GM12873 (cell line): ENCODE measurements around the gene TCN1.

ENCODE experiments used
- TF ChIP-seq, protein P1 (sequence below): IDR thresholded peaks from 2 replicates; pipeline ENCODE4 v1.5.1; 2012; ENCODE audit warnings: low read depth, mild to moderate bottlenecking, moderate library complexity, low read length, control low read depth; ENCODE audit not compliant: insufficient read depth; ENCODE audit errors: missing control alignments

TCN1 gene

DNA sequence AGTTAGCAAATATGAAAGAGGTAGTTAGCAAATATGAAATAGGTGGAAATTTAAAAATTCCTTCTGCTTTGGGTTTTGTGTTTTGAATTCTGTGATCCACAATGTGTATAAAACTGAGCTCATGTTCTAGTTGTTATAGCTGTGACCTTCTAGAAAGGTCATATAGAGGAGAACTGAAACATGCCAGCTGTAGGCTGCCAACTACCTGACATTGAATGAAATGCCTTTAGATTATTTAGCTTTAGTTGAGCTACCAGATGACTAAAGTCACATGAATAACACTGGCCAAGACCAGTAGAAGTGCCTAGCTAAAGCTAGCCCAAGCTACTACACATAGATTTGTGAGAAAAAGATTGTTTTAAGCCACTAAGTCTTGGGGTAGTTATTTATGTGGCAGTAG is 5.8 kb upstream of the TCN1 start:
- TF ChIP-seq, protein P1, sequence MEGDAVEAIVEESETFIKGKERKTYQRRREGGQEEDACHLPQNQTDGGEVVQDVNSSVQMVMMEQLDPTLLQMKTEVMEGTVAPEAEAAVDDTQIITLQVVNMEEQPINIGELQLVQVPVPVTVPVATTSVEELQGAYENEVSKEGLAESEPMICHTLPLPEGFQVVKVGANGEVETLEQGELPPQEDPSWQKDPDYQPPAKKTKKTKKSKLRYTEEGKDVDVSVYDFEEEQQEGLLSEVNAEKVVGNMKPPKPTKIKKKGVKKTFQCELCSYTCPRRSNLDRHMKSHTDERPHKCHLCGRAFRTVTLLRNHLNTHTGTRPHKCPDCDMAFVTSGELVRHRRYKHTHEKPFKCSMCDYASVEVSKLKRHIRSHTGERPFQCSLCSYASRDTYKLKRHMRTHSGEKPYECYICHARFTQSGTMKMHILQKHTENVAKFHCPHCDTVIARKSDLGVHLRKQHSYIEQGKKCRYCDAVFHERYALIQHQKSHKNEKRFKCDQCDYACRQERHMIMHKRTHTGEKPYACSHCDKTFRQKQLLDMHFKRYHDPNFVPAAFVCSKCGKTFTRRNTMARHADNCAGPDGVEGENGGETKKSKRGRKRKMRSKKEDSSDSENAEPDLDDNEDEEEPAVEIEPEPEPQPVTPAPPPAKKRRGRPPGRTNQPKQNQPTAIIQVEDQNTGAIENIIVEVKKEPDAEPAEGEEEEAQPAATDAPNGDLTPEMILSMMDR = no peak

DNA sequence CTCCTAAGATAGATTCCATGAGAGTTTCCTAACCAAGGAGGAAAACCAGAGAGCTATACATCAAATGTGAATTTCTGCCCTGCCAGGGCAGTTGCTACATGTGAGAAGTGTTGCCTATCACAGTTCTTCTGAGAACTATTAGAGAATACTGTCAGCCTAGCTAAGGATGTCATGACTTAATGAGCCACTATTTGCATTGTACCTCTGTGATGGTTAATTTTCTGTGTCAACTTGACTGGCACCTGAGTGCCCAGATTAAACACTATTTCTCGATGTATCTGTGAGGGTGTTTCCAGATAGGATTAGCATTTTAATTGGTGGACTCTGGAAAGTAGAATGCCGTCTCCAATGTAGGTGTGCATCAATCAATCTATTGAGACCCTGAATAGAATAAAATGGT is 1.7 kb upstream of the TCN1 start:
- TF ChIP-seq, protein P1 = no peak

DNA sequence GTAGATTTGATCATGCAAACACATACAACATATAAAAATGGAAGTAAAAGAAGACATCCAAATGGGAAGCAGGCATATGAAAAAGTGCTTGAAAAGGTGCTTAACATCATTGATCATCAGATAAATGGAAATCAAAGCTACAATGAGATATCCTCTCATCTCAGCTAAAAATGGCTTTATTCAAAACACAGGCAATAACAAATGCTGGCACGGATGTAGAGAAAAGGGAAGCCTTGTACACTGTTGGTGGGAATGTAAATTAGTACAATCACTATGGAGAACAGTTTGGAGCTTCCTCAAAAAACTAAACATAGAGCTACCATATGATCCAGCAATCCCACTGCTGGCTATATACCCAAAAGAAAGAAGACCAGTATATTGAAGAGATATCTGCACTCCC is 549 bp upstream of the TCN1 start:
- TF ChIP-seq, protein P1 = no peak

DNA sequence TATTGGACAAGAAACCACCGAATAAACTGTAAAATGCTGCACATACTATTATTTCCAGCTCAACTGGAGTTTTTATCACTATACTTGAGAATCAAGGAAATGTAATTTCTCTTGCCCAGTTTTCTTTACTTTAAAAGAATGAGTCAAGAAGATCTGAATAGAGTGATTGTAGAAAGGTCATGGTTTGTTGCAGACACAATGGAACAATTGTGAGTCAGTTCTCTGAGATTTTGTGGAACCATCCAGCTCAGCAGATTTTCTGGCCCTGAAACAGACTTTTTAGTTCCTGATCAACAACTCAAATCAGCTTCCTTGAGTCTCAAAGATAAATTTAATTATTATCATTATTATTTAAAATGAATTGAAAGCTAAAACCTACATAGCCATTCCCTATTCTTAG is 1.3 kb downstream of the TCN1 start:
- TF ChIP-seq, protein P1 = no peak

DNA sequence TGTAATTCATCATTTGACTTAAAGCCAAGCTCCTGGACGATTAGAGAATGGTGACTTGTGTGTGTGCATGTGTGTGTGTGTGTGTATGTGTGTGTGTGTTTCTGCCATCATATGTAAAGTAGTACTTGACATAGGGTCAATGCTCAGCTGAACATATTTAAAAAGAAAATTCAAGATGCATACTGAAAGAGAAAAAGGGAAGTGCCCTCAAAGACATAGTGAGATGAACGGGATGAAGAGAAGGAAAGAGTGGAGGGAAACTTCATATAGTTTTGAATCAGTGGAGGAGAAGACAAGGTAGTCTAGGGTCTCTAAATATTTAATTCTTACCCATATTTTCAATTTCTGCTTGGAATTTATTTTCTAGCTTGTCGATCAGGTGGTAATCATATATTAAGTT is 4.0 kb downstream of the TCN1 start:
- TF ChIP-seq, protein P1 = no peak

DNA sequence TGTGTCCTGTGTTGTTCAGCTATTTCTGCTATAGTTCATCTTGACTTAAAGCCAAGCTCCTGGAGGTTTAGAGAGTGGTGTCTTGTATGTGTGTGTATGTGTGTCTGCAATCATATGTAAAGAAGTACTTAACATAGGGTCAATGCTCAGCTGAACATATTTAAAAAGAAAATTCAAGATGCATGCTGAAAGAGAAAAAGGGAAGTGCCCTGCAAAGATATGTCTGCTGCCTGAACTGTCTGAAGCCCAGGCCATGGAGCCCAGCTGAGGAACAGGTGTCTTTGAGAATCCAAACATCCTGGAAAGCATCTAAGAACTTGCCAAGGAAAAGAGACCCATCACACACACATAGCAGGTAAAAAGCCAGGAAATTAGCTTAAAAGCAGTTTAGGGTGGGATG is 6.6 kb downstream of the TCN1 start:
- TF ChIP-seq, protein P1 = no peak

DNA sequence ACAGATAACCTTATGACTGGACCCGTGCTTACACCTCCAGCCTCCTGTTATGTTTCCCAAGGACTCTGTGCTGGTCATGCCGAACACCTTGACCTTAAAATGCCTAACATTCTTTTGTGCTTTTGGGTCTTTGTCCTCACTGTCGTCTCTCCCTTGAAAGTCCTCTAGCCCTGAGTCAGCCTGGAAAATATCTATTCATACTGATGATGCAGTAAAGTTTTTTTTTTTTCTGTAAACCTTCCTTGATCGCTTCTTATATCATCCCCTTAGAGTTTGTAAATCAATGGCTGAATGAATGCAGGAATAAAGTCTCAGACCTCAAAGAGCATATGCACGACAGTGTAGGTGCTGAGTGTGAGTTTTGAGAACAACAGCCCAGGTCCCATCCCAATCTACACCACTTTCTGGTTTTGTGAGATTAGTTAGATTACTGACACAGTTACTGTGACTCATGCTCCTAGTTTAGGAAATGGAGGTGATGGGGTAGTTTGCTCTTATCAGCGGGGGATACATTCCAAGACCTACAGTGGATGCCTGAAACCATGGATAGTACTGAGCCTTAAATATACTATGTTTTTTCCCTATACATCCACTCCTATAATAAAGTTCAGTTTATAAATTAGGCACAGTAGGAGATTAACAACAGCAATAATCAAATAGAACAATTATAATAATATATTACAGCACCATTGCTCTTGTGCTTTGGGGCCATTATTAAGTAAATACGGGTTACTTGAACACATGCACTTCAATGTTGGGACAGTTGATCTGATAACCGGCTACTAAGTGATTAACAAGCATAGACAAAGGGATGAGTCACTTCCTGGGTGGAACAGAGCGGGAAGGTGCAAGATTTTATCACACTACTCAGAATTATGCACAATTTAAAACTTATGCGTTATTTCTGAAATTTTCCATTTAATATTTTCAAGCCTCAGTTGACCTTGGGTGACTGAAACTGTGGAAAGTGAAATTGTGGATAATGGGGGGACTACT is 8.6 kb downstream of the TCN1 start:
- TF ChIP-seq, protein P1 = no peak
